ENCODE results near the gene C10orf90. TPM values are rescaled to one million over a fixed set of nuclear protein-coding genes. Genes with fewer than 3 reads are reported as not detected.

Gene C10orf90
- total and polyA plus RNA-seq, 2 experiments from 2014 or later, result not detected

- H3K4me1 ChIP-seq (ENCODE audit: low read depth), result no peaks in the 10 kb centered on the region
- no peaks in the 10 kb centered on the region for H3K27me3 ChIP-seq
- no peaks in the 10 kb centered on the region for H3K36me3 ChIP-seq
- H3K27ac ChIP-seq, result no peak overlapping the region
- TF ChIP-seq CTCF (IDR thresholded peaks at IDR 0.05; ENCODE audit: low read depth, low read length), result no peak
- no peak overlapping the region for H3K4me3 ChIP-seq
- DNase-seq (ENCODE audit: low read depth in 1 of 2, low spot score in 1 of 2), result no peak
- no peaks in the 10 kb centered on the region for H3K9me3 ChIP-seq (ENCODE audit: low read depth)
Observed at GRCh38 chr10:126417220-126417825, 253.2 kb downstream of the C10orf90 start.

- H3K4me3 ChIP-seq, result no peak overlapping the region
- no peak for TF ChIP-seq CTCF (IDR thresholded peaks at IDR 0.05; ENCODE audit: low read depth, low read length)
- DNase-seq (ENCODE audit: low read depth in 1 of 2, low spot score in 1 of 2), result no peak
- no peaks in the 10 kb centered on the region for H3K27me3 ChIP-seq
- H3K36me3 ChIP-seq, result no peaks in the 10 kb centered on the region
- no peak overlapping the region for H3K27ac ChIP-seq
- peaks cover 9% of the 10 kb centered on the region for H3K4me1 ChIP-seq (ENCODE audit: low read depth)
- no peaks in the 10 kb centered on the region for H3K9me3 ChIP-seq (ENCODE audit: low read depth)
Observed at GRCh38 chr10:126409821-126410220, 260.7 kb downstream of the C10orf90 start.

GRCh38 chr10:126408953-126409641 lies 261.4 kb downstream of the C10orf90 start:
- no peak overlapping the region for H3K27ac ChIP-seq
- H3K27me3 ChIP-seq, result no peaks in the 10 kb centered on the region
- DNase-seq (ENCODE audit: low read depth in 1 of 2, low spot score in 1 of 2), result peak in 1 of 2 donors; percentile 47
- no peaks in the 10 kb centered on the region for H3K36me3 ChIP-seq
- H3K4me1 ChIP-seq (ENCODE audit: low read depth), result peaks cover 9% of the 10 kb centered on the region
- no peak overlapping the region for H3K4me3 ChIP-seq
- TF ChIP-seq CTCF (IDR thresholded peaks at IDR 0.05; ENCODE audit: low read depth, low read length), result no peak
- no peaks in the 10 kb centered on the region for H3K9me3 ChIP-seq (ENCODE audit: low read depth)

GRCh38 chr10:126407831-126408230 lies 262.7 kb downstream of the C10orf90 start:
- no peak for DNase-seq (ENCODE audit: low read depth in 1 of 2, low spot score in 1 of 2)
- no peaks in the 10 kb centered on the region for H3K36me3 ChIP-seq
- H3K27me3 ChIP-seq, result no peaks in the 10 kb centered on the region
- H3K4me1 ChIP-seq (ENCODE audit: low read depth), result peaks cover 9% of the 10 kb centered on the region
- no peak for TF ChIP-seq CTCF (IDR thresholded peaks at IDR 0.05; ENCODE audit: low read depth, low read length)
- H3K27ac ChIP-seq, result no peak overlapping the region
- no peaks in the 10 kb centered on the region for H3K9me3 ChIP-seq (ENCODE audit: low read depth)
- no peak overlapping the region for H3K4me3 ChIP-seq

- no peak for DNase-seq (ENCODE audit: low read depth in 1 of 2, low spot score in 1 of 2)
- peaks cover 9% of the 10 kb centered on the region for H3K4me1 ChIP-seq (ENCODE audit: low read depth)
- H3K27ac ChIP-seq, result no peak overlapping the region
- no peaks in the 10 kb centered on the region for H3K36me3 ChIP-seq
- H3K27me3 ChIP-seq, result no peaks in the 10 kb centered on the region
- H3K9me3 ChIP-seq (ENCODE audit: low read depth), result no peaks in the 10 kb centered on the region
- no peak overlapping the region for H3K4me3 ChIP-seq
- TF ChIP-seq CTCF (IDR thresholded peaks at IDR 0.05; ENCODE audit: low read depth, low read length), result no peak
Observed at GRCh38 chr10:126405239-126405775, 265.2 kb downstream of the C10orf90 start.

Measured in cardiac muscle cell (in vitro differentiated cells and primary cell).